Endodermal cell (in vitro differentiated cells): ENCODE measurements around the gene TTLL11. TPM values are rescaled to one million over a fixed set of nuclear protein-coding genes. Genes with fewer than 3 reads are reported as not detected.

ENCODE experiments used
- DNase-seq: peaks from one replicate; pipeline ENCODE4 v3.0.0-alpha.2; 2017
- H3K27ac ChIP-seq: 2 replicates; pipeline ENCODE4 v1.5.1; 2013; ENCODE audit warnings: mild to moderate bottlenecking, low read depth, low read length, moderate library complexity
- H3K27me3 ChIP-seq: 2 replicates; pipeline ENCODE4 v1.6.1; 2013; ENCODE audit warnings: mild to moderate bottlenecking, low read length, moderate library complexity; ENCODE audit not compliant: insufficient read depth, control insufficient read depth, poor library complexity, severe bottlenecking
- H3K36me3 ChIP-seq: 2 replicates; pipeline ENCODE4 v1.7.0; 2013; ENCODE audit warnings: mild to moderate bottlenecking, low read length, moderate library complexity; ENCODE audit not compliant: control insufficient read depth, insufficient read depth
- H3K4me1 ChIP-seq: one replicate; pipeline ENCODE4 v1.7.0; 2013; ENCODE audit warnings: low read length; ENCODE audit not compliant: control insufficient read depth, insufficient read depth
- H3K4me3 ChIP-seq: 2 replicates; pipeline ENCODE4 v1.5.1; 2013; ENCODE audit warnings: mild to moderate bottlenecking, low read length, moderate library complexity
- H3K9ac ChIP-seq: 2 replicates; pipeline ENCODE4 v1.6.1; 2013; ENCODE audit warnings: mild to moderate bottlenecking, low read length, moderate library complexity; ENCODE audit not compliant: poor library complexity, severe bottlenecking; ENCODE audit errors: extremely low read depth
- H3K9me3 ChIP-seq: 2 replicates; pipeline ENCODE4 v1.6.1; 2013; ENCODE audit warnings: mild to moderate bottlenecking, low read length, moderate library complexity; ENCODE audit not compliant: control insufficient read depth
- H3K27ac Mint-ChIP-seq: 2 replicates; pipeline ENCODE4 v1.8.0; 2020; ENCODE audit warnings: mixed read lengths
- H3K27me3 Mint-ChIP-seq: 2 replicates; pipeline ENCODE4 v1.8.0; 2021; ENCODE audit warnings: mild to moderate bottlenecking, mixed read lengths; ENCODE audit not compliant: insufficient read depth
- H3K36me3 Mint-ChIP-seq: 2 replicates; pipeline ENCODE4 v1.8.0; 2020; ENCODE audit warnings: low read depth, mixed read lengths
- H3K4me1 Mint-ChIP-seq: 2 replicates; pipeline ENCODE4 v1.8.0; 2020; ENCODE audit warnings: mixed read lengths
- H3K4me3 Mint-ChIP-seq: 2 replicates; pipeline ENCODE4 v1.8.0; 2020; ENCODE audit warnings: mild to moderate bottlenecking, moderate library complexity, mixed read lengths
- H3K9me3 Mint-ChIP-seq: 2 replicates; pipeline ENCODE4 v1.8.0; 2020; ENCODE audit warnings: mild to moderate bottlenecking, mixed read lengths
- WGBS, 2 experiments: methylation state at CpG; one replicate each; pipeline versions ENCODE4 v1.1.5 to v1.1.7; 2013; ENCODE audit warnings: missing lambda C conversion rate in 2 of 2, mixed read lengths in 1 of 2; ENCODE audit not compliant: insufficient coverage in 1 of 2, insufficient read length in 1 of 2; 5-methylcytosine and 5-hydroxymethylcytosine counted together
- total RNA-seq, 2 donors: library from RNA; stranded (reverse); fragmentation: NEBNext Ultra II Directional in 1 of 2; extraction: Animal tissue kit (Norgen Biotek cat#: 25700) in 1 of 2; gene quantifications; 2 replicates in 1 of 2; 3 replicates in 1 of 2; pipeline ENCODE4 v1.2.1, GENCODE V29; 2021
- TF ChIP-seq, protein P1 (sequence below): fragments of 200-600 bp; sonication (generic); conservative IDR thresholded peaks from 2 replicates; pipeline ENCODE4 v1.5.0; 2021; ENCODE audit warnings: antibody characterized with exemption, mild to moderate bottlenecking

Gene TTLL11
- total RNA-seq, 2 donors from 2014 or later = 0.68 TPM; not detected in 1

- Mint-ChIP-seq H3K27me3 (peaks cover 15% of the 10 kb centered on the region), H3K36me3 (no peaks in the 10 kb centered on the region), H3K4me1 (peaks cover 19% of the 10 kb centered on the region), H3K9me3 (peaks cover 10% of the 10 kb centered on the region), H3K4me3 (no peak overlapping the region), H3K27ac (no peak overlapping the region)
- Histone ChIP-seq H3K36me3 (no peaks in the 10 kb centered on the region), H3K9ac (no peak overlapping the region), H3K27ac (no peak overlapping the region), H3K4me3 (no peak overlapping the region), H3K9me3 (peaks cover 8% of the 10 kb centered on the region), H3K4me1 (no peaks in the 10 kb centered on the region), H3K27me3 (peaks cover 21% of the 10 kb centered on the region)
- WGBS, 2 experiments = 88 to 96% methylated on average over 11 to 16 of the region's 16 CpGs
- TF ChIP-seq, protein P1, sequence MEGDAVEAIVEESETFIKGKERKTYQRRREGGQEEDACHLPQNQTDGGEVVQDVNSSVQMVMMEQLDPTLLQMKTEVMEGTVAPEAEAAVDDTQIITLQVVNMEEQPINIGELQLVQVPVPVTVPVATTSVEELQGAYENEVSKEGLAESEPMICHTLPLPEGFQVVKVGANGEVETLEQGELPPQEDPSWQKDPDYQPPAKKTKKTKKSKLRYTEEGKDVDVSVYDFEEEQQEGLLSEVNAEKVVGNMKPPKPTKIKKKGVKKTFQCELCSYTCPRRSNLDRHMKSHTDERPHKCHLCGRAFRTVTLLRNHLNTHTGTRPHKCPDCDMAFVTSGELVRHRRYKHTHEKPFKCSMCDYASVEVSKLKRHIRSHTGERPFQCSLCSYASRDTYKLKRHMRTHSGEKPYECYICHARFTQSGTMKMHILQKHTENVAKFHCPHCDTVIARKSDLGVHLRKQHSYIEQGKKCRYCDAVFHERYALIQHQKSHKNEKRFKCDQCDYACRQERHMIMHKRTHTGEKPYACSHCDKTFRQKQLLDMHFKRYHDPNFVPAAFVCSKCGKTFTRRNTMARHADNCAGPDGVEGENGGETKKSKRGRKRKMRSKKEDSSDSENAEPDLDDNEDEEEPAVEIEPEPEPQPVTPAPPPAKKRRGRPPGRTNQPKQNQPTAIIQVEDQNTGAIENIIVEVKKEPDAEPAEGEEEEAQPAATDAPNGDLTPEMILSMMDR = no peak
- peak; percentile 32 for DNase-seq
These were observed 253.2 kb downstream of the TTLL11 start for GRCh38 chr9:121839726-121840500.

DNA sequence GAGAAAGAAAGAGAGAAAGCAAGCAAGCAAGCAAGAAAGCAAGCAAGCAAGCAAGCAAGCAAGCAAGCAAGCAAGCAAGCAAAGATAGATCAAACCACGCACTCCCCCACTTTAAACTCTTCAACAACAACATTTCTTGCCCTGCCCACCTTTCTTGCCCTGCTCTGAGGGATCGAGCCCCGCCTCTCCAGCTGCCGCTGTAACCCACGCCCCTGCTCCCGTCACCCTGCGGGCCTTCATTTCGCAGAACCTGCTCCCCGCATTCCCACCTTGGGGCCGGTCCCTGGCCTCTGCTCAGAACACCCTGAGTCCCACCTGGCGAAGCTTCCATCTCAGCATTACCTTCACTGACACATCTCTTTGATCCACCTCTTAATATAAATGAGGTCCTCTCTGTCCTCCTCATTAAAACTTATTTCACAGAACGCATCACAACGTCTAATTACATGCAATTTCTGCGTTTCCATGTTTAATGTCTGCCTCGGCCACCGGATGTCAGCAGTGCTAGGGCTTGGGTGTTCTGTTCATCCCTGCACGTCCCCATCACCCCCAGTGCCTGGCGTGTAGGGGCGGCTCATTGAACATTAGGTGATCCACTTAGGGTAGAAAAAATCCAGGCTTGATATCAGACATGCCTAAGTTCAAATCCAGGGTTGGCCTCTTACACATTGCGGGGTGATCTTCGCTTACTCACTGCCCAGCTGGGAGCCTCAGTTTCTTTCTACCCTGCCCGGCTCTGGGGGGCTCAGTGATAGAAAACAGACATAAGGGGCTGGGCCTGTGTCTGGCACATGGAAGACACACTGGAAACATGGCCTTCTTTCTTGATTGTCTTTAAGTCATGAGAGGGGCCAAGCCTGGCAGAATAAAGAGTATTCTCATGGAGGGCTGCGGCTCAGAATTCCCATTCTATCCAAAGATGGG, 254.1 kb downstream of the TTLL11 start:
- TF ChIP-seq, protein P1 = peak; percentile 43
- H3K9me3 Mint-ChIP-seq = peaks cover under 1% of the 10 kb centered on the region
- H3K27ac Mint-ChIP-seq = no peak overlapping the region
- no peaks in the 10 kb centered on the region for H3K4me1 ChIP-seq
- H3K27me3 Mint-ChIP-seq = peaks cover 15% of the 10 kb centered on the region
- WGBS, 2 experiments = 86 to 89% methylated on average over 22 to 23 of the region's 23 CpGs
- H3K36me3 Mint-ChIP-seq = no peaks in the 10 kb centered on the region
- H3K36me3 ChIP-seq = no peaks in the 10 kb centered on the region
- peak; percentile 55 for DNase-seq
- no peak overlapping the region for H3K9ac ChIP-seq
- peaks cover 19% of the 10 kb centered on the region for H3K4me1 Mint-ChIP-seq
- no peak overlapping the region for H3K4me3 Mint-ChIP-seq
- no peak overlapping the region for H3K4me3 ChIP-seq
- H3K9me3 ChIP-seq = no peaks in the 10 kb centered on the region
- H3K27ac ChIP-seq = no peak overlapping the region
- peaks cover 23% of the 10 kb centered on the region for H3K27me3 ChIP-seq

DNA sequence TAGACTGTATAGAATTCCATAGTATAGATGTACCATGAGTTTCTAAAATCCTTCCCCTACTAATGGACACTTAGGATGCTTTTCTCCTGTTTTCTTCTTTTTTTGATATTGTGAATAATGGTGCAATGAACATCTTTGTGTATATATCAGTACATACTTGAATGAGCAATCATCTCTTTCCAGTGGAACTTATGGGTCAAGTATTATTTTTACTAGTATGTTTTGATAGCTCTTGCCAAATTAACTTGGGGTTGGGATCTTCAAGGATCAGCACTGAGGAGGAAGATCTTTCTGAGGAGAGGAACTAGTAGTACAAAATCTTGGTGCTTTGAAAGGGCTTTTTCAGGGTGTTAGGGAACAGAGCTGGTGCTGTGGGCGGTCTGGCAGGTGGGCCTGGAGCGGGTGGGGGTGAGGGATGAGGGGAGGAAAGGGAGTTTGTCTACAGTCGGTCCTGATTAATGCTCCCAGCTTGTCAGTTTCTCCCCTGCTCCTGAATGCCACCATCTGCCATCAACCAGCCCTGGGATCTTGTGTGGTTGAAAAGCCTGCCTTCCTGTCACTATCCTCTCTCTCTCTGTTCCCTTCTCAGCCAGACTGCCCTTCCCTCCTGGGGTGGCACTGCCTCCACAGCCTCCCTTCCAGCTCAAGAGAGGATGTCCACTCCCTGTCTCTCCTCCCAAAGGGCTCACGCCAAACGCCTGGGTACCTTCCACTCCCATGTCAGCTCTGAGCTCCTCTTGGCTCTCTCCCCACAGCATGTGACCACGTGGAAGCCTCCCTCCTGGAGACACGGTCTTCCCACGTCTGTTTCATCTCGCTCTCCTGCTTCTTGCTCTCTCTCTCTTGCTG, 255.8 kb downstream of the TTLL11 start:
- no peak overlapping the region for H3K9ac ChIP-seq
- Mint-ChIP-seq H3K9me3 (no peaks in the 10 kb centered on the region), H3K27ac (no peak overlapping the region), H3K27me3 (peaks cover 15% of the 10 kb centered on the region), H3K36me3 (no peaks in the 10 kb centered on the region), H3K4me1 (peaks cover 23% of the 10 kb centered on the region), H3K4me3 (no peak overlapping the region)
- no peak overlapping the region for H3K4me3 ChIP-seq
- H3K27ac ChIP-seq = no peak overlapping the region
- no peaks in the 10 kb centered on the region for H3K4me1 ChIP-seq
- no peaks in the 10 kb centered on the region for H3K9me3 ChIP-seq
- H3K36me3 ChIP-seq = no peaks in the 10 kb centered on the region
- peaks cover 23% of the 10 kb centered on the region for H3K27me3 ChIP-seq
- WGBS, 2 experiments = 64 to 81% methylated on average over 6 to 9 of the region's 9 CpGs
- DNase-seq = peak; percentile 43
- TF ChIP-seq, protein P1 = no peak
